Measurements from ENCODE around the gene ETV1.

DNA sequence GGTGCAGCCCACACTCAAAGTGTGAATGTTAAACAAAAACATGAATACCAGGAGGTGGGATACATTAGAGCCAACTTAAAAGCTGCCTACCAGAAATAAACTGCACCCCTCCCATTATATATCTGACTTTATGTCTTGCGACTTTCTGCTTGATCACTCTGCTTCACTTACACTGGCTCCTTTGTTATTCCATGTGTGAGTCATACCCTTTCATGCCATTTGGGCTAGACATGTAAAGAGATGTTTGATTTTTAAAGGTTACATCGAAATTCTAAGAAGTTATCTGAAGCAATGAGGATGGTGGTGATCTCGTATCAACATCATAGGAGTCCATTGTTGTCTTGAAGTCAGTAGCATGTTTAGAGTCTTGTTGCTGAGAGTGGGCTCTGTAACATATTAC lies 31.6 kb upstream of the ETV1 start:
- no peak for TF ChIP-seq POLR2AphosphoS5 (IDR thresholded peaks at IDR 0.05)
- TF ChIP-seq, protein P1, sequence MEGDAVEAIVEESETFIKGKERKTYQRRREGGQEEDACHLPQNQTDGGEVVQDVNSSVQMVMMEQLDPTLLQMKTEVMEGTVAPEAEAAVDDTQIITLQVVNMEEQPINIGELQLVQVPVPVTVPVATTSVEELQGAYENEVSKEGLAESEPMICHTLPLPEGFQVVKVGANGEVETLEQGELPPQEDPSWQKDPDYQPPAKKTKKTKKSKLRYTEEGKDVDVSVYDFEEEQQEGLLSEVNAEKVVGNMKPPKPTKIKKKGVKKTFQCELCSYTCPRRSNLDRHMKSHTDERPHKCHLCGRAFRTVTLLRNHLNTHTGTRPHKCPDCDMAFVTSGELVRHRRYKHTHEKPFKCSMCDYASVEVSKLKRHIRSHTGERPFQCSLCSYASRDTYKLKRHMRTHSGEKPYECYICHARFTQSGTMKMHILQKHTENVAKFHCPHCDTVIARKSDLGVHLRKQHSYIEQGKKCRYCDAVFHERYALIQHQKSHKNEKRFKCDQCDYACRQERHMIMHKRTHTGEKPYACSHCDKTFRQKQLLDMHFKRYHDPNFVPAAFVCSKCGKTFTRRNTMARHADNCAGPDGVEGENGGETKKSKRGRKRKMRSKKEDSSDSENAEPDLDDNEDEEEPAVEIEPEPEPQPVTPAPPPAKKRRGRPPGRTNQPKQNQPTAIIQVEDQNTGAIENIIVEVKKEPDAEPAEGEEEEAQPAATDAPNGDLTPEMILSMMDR (IDR thresholded peaks at IDR 0.05): no peak
- TF ChIP-seq EP300 (IDR thresholded peaks at IDR 0.05): no peak
